Astrocyte of the spinal cord (primary cell): ENCODE data around the gene INTU.

ENCODE experiments used
- DNase-seq: peaks from one replicate; pipeline ENCODE4 v3.0.0; 2011; ENCODE audit warnings: low read depth, low spot score
- H3K4me3 ChIP-seq: 2 replicates; pipeline ENCODE4 v1.5.1; 2011; ENCODE audit warnings: low read depth, mild to moderate bottlenecking, low read length, moderate library complexity
- CTCF ChIP-seq: IDR thresholded peaks from 2 replicates; pipeline ENCODE4 v1.5.1; 2012; ENCODE audit warnings: low read depth, mild to moderate bottlenecking, low read length, inconsistent platforms
- in situ Hi-C: cut with HindIII; loops from 2 replicates; pipeline ENCODE4 v1.10.0; 2017; ENCODE audit warnings: low sequenced_read_pairs

The INTU gene

GRCh38 chr4:127667772-127668171 lies 35.0 kb downstream of the INTU start:
- no peak for DNase-seq
- TF ChIP-seq CTCF, result no peak
- H3K4me3 ChIP-seq, result no peak overlapping the region
- in situ Hi-C loops, result no loop called here

DNA sequence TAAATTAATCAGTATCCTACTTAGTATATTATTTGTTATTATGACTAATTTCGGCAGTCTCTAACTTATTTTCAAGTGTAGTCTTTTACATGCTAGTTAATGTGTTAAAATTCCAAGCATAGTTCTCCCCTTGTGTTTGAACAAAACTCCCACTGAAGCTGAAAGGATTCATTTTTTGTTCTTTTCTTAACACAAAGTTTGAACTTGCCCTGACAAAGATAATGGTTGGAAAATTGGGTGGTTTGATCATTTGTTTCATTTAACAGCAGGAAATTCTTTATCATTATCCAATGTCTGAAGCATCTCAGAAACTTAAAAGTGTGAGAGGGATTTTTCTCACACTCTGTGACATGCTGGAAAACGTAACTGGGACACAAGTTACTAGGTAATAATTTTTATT lies 36.0 kb downstream of the INTU start:
- no peak overlapping the region for H3K4me3 ChIP-seq
- DNase-seq, result peak; percentile 10
- in situ Hi-C loops, result no loop called here
- no peak for TF ChIP-seq CTCF

- in situ Hi-C loops, result no loop called here
- no peak overlapping the region for H3K4me3 ChIP-seq
- DNase-seq, result no peak
- TF ChIP-seq CTCF, result no peak
These were observed 36.9 kb downstream of the INTU start for GRCh38 chr4:127669691-127670090.

DNA sequence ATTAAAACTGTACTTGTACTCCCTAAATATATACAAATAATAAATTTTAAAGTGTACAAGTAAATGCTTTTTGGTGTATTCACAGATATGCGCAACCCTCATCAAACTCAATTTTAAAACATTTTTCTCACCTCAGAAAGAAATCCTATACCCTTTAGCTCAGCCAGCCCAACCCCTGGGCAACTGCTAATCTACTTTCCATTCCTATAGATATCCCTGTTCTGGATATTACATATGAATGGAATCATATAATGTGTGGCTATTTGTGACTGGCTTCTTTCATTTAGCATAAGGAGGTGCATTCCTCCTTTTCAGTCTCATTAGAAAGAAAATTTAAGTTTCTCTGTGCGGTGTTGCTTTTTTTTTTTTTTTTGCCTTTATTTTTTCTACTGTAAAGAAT lies 39.4 kb downstream of the INTU start:
- H3K4me3 ChIP-seq, result no peak overlapping the region
- in situ Hi-C loops, result no loop called here
- TF ChIP-seq CTCF, result no peak
- DNase-seq, result no peak

DNA sequence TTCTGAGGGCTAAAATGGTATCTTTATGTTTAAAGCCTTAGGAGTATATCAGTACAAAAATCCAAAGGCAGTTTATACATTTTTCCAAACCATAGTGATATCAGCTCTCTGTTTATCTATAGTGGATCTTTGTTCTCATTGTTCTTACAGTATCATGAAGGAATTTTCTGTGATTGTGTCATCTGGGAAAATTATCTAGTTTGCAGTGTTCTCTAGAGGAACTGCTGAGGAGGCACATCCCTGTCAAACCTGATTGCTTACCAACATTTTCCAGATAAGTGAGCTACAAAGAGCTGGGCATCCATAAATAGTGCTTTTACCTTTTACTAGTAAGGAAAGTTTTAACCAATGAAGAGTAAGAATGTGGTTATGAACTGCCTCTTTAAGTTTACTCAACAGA lies 52.5 kb downstream of the INTU start:
- in situ Hi-C loops, result no loop called here
- no peak overlapping the region for H3K4me3 ChIP-seq
- DNase-seq, result peak; percentile 23
- no peak for TF ChIP-seq CTCF

DNA sequence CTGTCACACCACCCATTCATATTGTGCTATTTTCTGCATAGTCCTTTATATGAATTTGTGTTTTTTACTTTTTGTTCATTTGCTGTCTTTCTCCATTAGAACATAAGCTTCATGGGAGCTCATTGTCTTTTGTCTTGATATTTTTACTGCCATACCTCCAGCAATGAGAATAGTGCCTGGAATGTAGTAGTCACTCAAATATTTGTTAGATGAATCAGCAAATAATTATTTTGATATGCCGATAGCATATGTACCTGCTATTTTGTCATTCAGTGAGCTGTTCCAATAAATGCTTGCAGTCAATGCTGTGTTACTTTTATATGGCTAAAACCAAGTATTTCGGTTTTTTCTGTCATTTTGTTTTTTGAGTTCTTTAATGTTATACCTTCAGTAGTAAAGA lies 53.9 kb downstream of the INTU start:
- in situ Hi-C loops, result no loop called here
- no peak for TF ChIP-seq CTCF
- peak; percentile 32 for DNase-seq
- no peak overlapping the region for H3K4me3 ChIP-seq

DNA sequence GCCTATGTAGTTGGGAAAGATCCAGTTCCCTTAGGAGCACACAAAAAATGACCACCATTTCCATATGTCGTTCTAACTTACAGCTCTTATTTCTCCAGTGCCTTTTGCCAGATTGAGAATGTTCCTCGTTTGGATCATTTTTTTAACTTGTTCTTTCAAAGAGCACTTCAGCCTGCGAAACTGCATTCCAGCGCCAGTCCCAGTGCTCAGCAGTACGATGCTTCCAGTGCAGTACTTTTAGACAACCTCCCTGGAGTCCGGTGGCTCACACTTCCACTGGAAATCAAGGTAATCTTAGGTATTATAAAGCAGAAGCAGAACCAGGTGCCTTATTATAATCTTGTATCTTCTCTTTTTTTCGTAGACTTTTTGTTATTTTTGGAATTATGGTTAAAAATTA lies 54.8 kb downstream of the INTU start:
- in situ Hi-C loops, result no loop called here
- H3K4me3 ChIP-seq, result no peak overlapping the region
- no peak for DNase-seq
- no peak for TF ChIP-seq CTCF
